Putamen (tissue), 1 donor: ENCODE measurements around the gene STING1.
"Not testable (repeated sequence)": the region's sequence is repeated elsewhere in the genome, so short reads cannot be mapped to it uniquely, and the experiment has no call there.

ENCODE experiments used
- DNase-seq: peaks from one replicate; pipeline ENCODE4 v3.0.0-alpha.2; 2016; ENCODE audit warnings: low spot score

STING1 gene

DNA sequence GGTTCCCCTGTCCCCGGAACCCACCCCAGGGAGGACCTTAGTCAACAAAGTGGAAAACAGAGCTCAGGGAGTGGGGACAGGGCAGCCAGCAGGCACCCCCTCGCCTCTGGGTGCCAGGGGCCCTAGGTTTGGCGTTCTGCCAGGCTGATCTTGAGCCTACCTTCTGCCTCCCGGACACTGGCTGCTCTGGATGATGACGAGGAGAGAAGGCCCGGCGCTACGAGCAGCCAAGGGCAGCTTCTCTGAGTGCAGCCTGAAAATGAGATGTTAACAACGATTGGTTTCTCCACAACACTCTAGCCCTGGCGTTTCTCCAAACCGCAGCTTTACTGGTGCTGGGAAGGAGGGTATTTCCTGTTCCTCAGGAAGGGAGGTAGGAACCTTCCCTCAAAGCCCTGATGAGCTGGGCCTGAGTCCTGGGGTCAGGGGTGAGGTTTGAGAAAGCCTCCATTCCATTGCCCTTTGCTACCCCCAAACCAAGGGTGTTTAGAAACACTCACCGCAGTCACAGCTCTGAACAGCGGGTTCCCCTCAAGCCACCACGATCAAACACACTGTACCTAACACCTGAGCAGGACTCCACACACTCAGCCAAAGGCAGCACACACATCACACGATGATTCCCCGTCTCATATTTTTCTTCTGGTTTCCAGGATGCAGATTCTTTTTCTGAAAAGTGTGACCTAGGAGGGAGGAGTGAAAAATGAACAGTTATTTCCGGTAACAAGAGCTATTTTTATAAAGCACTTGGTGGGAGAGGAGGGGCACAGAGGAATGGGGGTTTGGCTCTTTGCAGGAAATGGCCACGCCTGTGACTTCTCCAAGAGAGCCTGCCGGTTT is at the start of gene STING1:
Gene STING1, minus strand, starts transcription at position 709 of the 840 bp plus-strand sequence. CDS start 1,054 bp downstream, outside the sequence.
- DNase-seq = peak; percentile 52

DNA sequence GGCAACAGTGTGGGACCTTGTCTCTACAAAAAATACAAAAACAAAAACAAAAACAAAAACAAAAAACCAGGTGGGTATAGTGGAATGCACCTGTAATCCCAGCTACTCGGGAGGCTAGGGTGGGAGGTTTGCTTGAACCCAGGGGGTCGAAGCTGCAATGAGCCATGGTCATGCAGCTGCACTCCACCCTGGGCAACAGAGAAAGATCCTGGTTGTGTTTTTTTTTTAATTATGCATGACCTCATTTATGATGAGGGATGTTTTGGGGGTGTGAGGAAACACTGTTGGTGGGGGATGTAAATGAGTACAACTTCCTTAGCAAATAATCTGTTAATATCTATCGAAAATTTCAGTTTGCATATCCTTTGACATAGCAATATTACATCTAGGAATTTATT is 49.2 kb upstream of the STING1 start:
- DNase-seq = no peak

DNA sequence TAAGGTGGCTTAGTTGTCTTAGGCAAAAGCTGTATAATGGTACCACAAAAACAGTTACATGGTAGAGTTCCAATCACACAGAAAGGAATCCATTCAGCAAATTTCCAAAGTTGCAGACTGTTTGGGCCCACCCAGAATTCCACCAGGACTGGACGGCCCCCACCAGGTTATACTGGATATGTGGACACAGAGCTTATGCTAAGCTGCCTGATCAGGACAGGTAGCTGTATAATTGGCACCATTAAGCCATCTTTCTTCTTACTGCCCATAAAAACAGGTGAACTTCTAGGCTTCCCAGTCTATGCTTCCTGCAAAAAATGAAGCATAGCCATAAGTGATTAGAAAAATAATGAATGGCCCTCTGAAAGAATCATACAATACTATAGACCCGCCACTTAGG is 47.5 kb upstream of the STING1 start:
- not testable (repeated sequence) for DNase-seq

DNA sequence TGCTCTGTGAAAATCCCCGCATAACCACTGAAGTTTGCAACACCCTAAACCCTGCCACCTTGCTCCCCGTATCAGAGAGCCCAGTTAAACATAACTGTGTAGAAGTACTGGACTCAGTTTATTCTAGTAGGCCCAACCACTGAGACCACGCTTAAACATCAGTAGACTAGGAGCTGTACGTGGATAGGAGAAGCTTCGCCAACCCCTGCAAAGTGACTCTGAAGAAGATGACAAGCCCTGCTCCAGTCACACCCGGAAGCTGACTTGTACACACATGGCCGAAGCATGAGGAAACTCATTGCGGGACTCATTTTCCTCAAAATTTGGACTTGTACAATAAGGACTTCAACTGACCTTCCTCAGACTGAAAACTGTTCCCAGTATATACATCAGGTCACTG is 46.1 kb upstream of the STING1 start:
- not testable (repeated sequence) for DNase-seq

DNA sequence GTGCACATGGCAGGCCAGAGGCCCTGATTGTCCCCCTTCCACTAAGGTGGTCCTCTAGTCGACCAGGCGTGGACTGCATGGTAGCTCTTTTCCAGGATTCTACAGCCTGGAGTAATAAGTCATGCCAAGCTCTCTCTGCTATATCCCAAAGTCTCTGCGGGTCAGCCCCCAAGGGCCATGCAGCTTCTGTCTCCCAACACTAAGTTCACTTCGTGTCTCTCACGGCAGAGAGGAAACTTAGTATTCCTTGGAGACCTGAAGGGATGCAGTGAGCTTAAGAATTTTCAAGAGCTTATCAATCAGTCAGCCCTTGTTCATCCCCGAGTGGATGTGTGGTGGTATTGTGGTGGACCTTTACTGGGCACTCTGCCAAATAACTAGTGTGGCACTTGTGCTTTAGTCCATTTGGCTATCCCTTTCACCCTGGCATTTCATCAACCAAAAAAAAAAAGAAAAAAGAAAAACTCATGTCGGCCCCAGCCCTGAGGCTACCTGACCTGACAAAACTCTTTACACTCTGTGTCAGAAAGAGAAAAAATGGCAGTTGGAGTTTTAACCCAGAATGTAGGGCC is 45.4 kb upstream of the STING1 start:
- DNase-seq = not testable (repeated sequence)

DNA sequence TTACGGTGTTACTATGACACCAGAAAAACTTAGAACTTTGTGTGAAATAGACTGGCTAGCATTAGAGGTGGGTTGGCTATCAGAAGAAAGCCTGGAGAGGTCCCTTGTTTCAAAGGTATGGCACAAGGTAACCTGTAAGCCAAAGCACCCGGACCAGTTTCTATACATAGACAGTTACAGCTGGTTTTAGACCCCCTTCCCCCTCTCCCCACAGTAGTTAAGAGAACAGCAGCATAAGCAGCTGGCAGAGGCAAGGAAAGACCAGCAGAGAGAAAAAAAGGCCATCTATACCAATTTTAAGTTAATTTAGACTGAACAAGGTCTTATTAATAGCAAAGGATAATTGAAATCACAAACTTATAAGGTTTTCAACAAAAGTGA is 44.5 kb upstream of the STING1 start:
- not testable (repeated sequence) for DNase-seq

DNA sequence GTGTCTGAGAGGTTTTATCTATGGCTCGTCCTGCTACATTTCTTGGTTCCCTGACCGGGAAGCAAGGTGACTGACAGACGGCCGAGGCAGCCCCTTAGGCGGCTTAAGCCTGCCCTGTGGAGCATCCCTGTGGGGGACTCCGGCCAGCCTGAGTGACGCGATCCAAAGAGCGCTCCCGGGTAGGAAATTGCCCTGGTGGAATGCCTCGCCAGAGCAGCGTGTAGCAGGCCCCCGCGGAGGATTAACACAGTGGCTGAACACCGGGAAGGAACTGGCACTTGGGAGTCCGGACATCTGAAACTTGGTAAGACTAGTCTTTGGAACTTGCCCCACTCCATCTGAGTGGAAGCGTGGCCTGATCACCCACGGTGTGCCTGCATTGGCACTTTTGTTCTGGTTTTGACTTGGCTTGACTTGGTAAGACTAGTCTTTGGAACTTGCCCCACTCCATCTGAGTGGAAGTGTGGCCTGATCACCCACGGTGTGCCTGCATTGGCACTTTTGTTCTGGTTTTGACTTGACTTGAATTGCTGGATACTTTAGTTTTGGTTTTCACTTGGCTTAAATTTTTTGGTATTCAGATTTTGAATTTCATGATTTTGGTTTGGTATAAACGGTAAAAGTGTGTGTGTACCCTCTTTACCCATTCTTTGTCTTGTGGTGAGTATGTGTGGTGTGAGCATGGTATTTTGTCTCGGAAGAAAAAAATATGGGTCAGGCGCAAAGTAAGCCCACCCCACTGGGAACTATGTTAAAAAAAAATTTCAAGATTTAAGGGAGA is 43.9 kb upstream of the STING1 start:
- not testable (repeated sequence) for DNase-seq

DNA sequence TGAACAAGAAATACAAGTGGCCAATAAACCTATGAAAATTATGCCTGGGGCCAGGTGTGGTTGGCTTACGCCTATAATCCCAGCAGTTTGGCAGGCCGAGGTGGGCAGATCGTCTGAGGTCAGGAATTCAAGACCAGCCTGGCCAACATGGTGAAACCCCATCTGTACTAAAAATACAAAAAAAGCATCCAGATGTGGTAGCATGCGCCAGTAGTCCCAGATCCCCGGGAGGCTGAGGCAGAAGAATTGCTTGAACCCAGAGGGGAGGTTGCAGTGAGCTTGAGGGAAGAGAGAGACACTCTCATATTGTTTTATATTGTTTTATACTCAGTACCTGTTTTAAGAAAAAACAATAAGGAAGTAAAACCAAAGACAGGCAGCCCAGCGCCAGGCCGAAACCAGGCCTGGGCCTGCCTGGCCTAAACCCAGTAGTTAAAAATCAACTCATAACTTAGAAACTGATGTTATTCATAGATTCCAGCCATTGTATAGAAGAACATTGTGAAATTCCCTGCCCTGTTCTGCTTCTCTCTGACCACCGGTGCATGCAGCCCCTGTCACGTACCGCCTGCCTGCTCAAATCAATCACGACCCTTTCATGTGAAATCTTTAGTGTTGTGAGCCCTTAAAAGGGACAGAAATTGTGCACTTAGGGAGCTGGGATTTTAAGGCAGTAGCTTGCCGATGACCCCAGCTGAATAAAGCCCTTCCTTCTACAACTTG is 43.2 kb upstream of the STING1 start:
- not testable (repeated sequence) for DNase-seq

DNA sequence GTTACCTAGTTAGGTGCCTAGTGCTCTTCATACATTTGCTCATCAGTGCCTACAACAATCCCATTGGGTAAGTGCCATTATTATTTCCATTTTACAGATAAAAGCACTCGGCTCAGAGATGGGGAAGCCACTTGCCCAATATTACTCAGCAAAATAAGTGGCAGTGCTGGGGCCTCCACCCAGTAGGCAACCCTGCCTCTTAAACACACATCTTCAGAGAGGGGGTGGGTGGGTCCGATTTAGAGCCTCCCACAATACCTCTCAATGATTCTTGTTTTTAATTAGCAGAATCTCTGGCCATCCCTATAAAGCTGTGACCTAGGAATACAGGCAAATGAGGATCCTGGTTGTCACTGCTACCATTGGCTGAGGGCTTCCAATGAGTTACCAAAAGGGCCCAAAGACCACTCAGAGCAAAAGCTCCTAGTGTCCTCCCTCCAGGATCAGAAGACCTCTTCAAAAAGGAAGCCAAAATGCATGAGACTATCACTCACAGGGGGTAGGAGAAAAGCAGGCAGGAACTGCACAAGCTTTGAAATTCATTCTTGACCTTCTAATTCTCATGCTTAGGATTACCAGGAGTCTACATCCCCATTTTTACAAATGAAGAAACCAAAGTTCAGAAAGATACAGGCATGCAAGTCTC is 42.5 kb upstream of the STING1 start:
- DNase-seq = no peak

DNA sequence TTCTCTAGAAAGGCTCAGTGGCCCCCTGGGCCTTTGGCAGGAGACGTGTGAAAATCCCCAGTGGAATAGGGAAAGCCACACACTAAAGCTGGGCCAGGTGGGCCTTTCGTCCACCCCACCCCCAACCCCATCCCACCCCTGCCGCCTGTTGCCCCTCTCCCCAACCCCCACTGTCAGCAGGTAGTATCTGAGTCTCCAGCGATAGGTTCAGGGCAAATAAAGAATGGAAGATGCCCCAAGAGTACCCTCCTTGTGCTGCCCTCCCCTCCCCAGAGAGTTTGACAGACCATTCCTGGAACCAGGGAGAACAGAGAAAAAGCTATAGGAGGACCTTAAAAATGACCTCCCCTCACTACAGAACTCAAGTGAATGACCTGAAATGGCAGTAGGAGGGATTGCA is 41.9 kb upstream of the STING1 start:
- no peak for DNase-seq

DNA sequence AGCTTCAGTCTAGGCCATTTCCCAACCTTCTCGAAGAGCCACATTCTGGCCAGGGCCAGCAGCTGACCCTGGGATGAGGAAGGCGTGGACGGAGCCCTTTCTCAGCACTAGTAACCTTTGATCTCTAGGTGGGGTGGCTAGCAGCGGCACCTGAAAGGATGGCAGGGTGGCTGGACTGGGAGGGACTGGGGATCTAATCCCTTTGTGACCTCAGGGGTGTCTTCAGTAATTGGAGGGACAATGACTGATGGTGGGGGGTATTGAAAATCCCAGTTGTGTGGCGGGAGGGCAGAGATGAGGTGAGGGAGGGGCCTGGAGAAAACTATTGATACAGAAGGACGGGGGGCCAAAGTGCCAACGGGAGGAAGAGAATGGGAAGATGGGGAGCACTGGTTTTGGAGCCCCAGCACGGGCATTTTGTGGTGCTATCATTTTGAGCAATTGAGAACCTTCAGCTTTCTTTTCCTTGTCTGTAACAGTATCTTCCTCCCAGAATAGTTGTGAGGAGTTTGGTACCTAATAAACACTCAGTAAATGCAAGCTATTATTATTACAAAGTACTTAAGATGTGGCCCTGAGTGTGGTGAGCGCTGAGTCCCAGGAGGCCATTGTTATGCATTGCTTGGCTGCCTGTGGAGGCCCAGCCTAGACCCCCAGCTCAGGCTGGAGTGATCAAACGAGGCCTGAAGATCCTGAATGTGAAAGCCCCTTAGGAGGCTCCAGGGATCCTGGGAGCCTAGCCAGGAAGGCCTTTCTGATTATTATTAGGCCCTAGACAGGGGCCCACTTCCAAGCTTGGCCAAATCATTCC is 41.3 kb upstream of the STING1 start:
- no peak for DNase-seq

DNA sequence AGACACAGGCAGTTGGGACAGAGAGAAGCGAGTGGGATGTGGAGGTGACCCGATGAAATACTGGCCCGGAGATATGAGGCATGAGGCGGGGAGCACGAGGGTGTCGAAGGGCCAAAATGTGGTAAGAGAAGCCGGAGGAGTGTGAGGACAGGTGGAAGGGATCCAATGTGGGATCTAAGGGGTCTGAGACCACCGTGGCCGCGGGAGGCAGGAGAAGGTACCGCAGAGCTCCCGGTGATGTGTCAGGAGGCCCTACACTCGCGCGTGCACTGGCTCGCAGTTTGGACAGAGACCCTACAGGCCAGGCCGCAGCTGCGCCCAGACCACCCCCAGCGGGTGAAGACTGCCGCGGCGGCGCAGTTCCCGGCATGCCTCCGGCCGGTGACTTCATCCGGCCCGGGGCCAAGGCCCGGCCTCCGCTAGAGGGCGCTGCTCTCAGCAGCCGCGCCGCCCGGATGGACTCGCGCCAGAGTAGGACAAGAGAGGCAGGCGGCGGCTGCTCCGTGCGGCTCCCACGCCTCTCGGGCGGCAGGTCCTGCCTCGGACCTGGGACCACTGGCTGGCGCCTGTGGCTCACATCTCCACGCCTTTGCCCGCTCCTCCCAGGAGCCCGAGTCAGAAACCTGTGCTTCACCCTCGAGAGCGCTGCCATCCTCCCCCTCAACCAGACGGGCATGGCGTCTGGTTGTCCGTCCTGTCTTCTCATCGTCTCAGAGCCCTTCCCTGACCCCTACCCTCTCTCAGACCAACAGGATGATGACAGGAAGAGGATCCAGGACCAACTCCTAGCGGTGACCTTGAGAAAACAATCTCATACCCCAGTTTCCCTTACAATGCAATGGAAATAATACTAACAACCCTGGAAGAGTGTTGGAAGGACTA is 35.4 kb upstream of the STING1 start:
- DNase-seq = peak; percentile 86

DNA sequence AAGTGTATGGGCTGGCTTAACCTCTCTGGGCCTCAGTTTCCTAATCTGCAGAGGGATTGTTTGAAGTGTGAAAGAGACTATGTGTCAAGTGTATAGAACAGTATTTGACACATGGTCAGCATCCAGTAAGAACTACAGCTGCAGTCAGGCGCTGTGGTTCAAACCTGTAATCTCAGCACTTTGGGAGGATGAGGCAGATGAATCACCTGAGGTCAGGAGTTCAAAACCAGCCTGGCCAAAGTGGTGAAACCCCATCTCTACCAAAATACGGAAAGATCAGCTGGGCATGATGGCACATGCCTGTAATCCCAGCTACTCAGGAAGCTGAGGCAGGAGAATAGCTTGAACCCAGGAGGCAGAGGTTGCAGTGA is 31.9 kb upstream of the STING1 start:
- no peak for DNase-seq

DNA sequence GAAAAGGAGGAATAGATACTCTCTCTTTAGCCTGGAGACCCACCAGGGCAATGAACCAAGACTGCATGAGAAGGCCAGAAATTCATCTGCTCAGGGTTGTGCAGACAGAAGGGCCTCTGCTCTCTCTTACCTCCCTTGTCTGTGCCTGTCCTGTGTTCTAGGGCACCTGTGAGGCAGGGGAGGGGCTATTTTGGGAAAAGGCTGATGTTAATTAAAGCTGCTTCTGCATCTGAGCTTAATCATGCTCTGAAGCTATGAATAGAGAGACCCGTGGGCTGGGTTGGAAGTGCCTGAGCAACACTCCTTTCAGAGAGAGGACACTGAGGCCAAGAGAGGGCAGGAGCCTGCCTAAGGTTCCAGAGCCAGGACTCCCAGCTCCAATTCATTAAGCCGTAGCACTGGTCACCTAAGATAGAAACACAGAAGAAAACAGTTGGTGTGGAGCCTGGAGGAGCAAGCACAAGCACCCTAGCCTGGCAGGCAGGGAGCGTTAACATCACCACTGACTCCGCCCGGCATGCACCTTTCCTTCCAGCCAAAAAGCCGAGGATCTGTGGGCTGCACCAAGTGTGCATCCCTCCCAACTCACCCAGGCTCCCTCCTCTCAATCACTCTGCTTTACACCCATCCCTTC is 31.4 kb upstream of the STING1 start:
- peak; percentile 80 for DNase-seq

DNA sequence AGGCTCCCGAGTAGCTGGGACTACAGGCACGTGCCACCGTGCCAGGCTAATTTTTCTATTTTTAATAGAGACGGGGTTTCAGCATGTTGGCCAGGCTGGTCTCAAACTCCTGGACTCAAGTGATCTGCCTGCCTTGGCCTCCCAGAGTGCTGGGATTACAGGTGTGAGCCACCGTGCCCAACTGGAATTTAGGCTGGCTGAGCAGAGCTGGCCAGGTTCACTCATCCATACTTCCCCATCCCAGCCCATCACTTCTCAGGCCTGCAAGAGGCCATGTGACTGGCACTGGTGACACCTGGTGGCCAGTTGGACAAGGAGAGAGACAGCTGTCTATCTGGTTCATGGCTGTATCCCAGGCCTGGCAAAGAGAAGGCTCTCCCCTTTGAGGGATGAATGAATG is 30.9 kb upstream of the STING1 start:
- DNase-seq = peak; percentile 48

DNA sequence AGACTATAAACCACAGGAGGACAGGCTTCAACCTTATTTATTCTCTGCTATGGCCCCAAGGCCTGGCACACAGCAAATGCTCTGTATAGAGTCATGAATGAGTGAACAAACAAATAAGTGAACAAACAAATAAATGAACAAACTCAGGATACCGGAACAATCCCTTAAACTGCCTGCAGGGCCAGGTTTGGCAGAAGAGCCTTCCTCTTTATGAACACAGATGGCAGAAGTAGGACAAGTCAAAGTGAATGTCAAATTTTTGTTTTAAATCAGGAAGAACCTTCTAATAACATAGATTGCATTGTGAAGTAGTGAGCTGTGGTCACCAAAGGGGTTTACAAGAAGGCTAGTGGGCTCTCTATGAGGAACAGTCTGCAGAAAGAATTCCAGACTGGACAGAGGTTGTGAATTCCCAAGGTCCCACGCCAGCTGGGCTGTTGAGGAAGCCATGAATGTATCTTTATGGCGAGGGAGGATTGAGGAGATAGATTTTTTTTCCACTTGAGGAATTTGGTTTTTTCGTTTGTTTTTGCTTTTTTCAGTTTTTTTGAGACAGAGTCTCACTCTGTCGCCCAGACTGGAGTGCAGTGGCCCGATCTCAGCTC is 30.3 kb upstream of the STING1 start:
- DNase-seq = no peak

DNA sequence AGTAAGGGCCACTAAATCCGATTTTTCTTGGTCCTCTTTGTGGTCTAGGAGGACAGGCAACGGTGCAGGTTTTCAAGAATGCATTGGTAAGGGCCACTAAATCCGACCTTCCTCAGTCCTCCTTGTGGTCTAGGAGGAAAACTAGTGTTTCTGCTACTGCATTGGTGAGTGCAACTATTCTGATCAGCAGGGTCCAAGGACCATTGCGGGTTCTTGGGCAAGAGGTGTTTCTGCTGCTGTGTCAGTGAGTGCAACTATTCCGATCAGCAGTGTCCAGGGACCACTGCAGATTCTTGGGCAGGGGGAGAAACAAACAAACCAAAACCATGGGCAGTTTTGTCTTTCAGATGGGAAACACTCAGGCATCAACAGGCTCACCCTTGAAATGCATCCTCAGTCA is 22.2 kb upstream of the STING1 start:
- not testable (repeated sequence) for DNase-seq

DNA sequence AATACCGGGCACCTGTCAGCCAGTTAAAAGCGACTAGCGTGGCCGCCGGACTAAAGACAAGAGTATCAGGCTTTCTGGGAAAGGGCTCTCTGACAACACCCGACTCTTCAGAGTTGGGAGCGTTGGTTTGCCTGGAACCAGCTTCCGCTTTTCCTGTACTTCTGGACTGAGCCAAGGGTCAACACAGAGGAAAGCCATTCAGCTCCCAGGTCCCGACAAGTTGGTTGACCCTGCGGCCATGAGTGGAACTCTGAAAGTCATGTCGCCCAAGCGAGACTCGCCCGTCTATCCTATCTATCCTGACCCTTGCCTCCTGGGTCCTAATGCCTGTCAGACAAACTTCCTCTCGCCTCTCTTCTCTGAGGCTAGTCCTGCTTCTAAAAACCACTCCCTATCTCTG is 21.3 kb upstream of the STING1 start:
- DNase-seq = not testable (repeated sequence)
